Cardiac ventricle fibroblast (primary cell): Measurements from ENCODE around the gene CUL9. TPM values are rescaled to one million over a fixed set of nuclear protein-coding genes. Genes with fewer than 3 reads are reported as not detected.

Source experiments
- total RNA-seq: library from RNA; depleted of rRNA; stranded (reverse); fragments of >200 nt; gene quantifications from 2 replicates; pipeline ENCODE4 v1.2.3, GENCODE V29; 2015

CUL9 gene
- total RNA-seq, result 12.7 and 17.2 TPM in 2 replicates

DNA sequence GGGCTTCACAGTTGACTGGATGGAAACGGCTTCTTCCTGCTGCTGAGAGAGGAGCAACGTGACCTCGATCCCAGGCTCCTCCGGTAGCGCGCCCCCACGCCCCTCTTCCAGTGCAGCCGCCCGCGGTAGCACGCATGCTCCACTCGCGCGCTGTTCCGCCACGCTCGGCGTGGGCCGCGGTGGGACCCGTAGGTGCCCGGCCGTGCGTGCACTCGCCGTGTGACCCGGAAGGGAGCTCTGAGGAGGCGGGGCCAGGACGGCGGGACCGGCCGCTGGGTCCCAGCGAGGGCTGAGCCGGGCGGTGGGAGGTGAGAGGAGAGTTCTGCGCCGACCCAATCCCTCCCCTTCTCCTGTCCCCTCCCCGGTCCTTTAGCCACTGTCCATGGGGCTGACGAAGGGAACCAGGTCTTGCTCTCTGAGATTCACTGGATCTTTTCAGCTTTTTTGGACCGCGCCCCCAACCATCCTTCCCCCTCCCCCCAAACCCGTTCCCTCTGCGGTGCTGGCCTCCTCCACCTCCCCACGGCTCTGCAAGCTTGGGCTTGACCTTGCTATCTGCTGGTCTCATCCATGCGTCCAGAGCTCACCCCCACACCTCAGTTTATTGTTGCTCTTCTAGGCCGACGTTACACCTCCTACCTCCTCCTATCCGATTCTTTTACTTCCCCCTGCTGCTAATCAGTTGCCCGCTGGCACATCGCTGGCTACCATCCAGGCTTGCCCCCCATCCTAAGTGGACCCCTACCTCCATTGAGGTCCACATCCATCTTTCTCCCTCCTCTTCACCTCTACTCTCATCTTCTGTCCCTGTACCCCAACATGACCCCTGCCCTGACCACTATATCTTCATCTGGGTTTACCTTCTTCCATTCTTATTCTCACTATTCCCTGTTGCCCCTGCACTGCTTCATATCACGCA is at the start of gene CUL9:
Gene CUL9 (plus strand): TSS at position 255 of the 919 bp plus-strand sequence. CDS start 2,115 bp downstream, outside the sequence.

DNA sequence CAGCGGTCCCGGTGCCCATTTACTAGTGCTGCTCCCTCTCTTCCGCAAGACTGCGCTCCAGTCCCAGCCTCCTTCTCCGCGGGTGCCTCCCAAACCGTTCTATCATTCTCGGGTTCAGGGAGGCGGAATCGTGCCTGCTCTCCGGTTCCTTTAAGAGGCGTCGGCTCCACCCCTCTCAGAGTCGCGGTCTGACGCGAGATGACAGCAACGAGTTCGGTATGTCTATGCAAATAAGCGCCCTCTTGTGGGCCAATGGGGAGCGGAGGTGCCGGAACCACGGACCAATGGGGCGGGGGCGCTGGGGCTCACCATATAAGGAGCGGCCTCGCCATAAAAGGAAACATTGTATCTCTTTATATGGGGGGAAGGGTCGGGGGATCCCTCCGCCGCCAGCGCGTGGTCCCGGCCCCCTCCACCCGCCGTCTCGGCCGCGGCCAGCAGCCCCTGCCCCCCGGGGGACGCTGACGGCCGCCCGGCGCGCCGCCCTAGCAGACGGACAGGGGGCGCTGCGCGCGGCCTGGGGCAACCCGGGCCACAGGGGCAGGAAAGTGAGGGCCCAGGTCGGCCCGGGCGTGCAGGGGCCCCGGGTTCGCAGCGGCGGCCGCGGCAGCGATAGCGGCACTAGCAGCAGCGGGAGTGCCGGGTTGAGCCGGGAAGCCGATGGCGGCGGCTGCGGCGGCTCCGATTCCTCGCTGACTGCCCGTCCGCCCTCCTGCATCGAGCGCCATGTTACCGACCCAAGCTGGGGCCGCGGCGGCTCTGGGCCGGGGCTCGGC is 10.9 kb upstream of the CUL9 start, which contains the start of gene SRF:
Gene SRF (plus strand): TSS at position 339 of the 776 bp plus-strand sequence. CDS start 388 bp downstream, at position 727.

DNA sequence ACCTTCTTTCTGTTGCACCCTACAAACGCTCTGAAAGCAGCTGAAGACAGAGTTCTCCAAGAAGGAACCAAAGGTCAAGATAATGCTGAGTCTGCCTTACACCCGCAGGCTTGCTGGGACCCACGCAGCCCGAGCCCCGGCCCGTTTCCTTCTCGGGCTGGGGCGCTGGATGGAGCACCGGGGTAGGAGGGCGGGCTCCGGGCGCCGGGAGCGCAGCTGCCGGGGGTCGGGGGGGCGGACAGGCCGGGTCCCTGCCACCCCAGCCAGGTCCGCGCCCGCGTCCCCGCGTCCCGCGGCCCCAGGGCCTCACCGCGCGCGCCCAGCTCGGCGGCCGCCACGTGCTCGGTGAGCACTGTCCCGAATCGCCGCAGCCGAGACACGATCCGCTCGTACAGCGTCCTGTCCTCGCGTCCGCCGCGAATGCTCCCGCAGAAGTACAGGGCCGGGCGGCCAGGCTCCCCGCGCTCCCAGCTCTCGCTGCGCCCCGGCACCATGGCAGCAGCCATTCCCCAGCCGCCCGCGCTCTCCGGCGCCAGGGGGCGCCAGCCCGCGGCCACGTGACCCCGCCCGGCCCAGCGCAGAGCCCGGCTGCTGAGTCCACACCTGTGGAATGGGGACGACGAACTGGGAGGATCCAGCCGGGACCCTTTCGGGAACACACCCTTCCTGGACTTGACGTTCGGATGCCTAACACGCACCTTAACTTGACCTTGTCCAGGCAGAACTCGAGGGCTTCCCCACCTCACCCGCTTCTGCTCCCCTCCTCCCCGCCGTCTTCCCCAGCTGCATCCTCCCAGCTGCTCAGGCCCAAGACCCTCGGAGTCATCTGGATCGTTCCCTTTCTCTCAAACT is 47.2 kb downstream of the CUL9 start, which contains the start of gene DNPH1:
Gene DNPH1 (minus strand): TSS at position 531 of the 852 bp plus-strand sequence. CDS start 25 bp downstream, at position 506.

DNA sequence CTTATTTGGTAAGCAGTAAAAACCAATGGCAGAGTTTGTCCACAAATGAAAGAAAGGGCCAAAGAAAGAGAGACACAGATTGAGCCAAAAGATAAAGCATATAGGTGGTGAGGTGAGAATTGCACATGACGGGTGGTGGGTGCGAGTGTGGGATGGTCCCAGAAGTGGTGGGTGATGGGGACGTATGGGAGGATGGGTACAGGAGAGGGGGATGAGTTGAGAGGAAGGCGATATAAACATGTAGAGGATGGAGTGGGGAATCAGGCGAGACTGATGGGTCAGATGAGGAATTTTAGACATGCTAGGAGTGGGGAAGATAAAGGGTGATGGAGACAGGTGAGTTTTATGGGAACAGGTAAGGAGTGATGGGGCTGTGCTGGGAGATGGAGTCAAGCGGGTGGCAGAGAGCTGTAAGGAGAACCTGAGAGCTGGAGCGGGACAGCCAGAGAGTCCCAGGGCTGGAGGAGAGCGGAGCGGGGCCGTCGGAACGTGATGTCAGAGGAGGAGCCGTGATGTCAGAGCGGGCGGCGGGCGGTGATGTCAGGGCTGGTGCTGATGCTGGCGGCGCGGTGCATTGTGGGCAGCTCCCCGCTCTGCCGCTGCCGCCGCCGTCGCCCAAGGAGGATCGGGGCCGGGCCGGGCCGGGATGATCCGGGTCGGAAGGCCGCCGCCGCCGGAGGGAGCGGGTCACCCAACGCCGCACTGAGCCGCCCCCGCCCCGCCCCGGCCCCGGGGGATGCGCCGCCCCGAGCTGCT is 61.1 kb downstream of the CUL9 start, which contains the start of gene TTBK1:
Gene TTBK1 (plus strand): TSS at position 574 of the 756 bp plus-strand sequence. CDS start 3,180 bp downstream, outside the sequence.

Other genes starting within 250 kb of the CUL9 start
- gene GNMT, start 221.4 kb upstream of the CUL9 start, total RNA-seq, result not detected in 2 replicates
- 20.8 and 21.8 TPM in 2 replicates for gene PEX6, start 203.0 kb upstream of the CUL9 start, total RNA-seq
- gene PPP2R5D, start 197.6 kb upstream of the CUL9 start, total RNA-seq, result 31.8 TPM in 2 replicates
- gene MEA1, start 168.2 kb upstream of the CUL9 start, total RNA-seq, result 54.0 and 61.1 TPM in 2 replicates
- gene KLHDC3, start 167.9 kb upstream of the CUL9 start, total RNA-seq, result 75.7 and 92.5 TPM in 2 replicates
- gene RRP36, start 160.6 kb upstream of the CUL9 start, total RNA-seq, result 40.7 and 63.8 TPM in 2 replicates
- gene CUL7, start 128.3 kb upstream of the CUL9 start, total RNA-seq, result 33.3 and 36.4 TPM in 2 replicates
- 14.2 and 26.8 TPM in 2 replicates for gene MRPL2, start 122.8 kb upstream of the CUL9 start, total RNA-seq
- gene KLC4, start 122.6 kb upstream of the CUL9 start, total RNA-seq, result 9.9 and 11.0 TPM in 2 replicates
- 110 and 119 TPM in 2 replicates for gene PTK7, start 105.9 kb upstream of the CUL9 start, total RNA-seq
- 14.1 and 16.3 TPM in 2 replicates for gene SRF, start 10.9 kb upstream of the CUL9 start, total RNA-seq
- gene DNPH1, start 47.3 kb downstream of the CUL9 start, total RNA-seq, result 88.2 and 103 TPM in 2 replicates
- not detected in 2 replicates for gene TTBK1, start 61.3 kb downstream of the CUL9 start, total RNA-seq
- gene SLC22A7, start 116.1 kb downstream of the CUL9 start, total RNA-seq, result not detected in 2 replicates
- gene CRIP3, start 126.6 kb downstream of the CUL9 start, total RNA-seq, result not detected in 2 replicates
- 10.2 and 11.1 TPM in 2 replicates for gene ZNF318, start 187.5 kb downstream of the CUL9 start, total RNA-seq
- gene ABCC10, start 245.3 kb downstream of the CUL9 start, total RNA-seq, result 7.9 and 10.6 TPM in 2 replicates